Measurements from ENCODE around the gene NKTR. TPM values are rescaled to one million over a fixed set of nuclear protein-coding genes. Genes with fewer than 3 reads are reported as not detected.

Gene NKTR
- total RNA-seq, 1 donor from 2014 or later = 142 TPM

- H3K4me1 Mint-ChIP-seq (ENCODE audit: low read depth) = no peaks in the 10 kb centered on the region
- no peaks in the 10 kb centered on the region for H3K9me3 Mint-ChIP-seq (ENCODE audit: low read depth)
- H3K27me3 Mint-ChIP-seq = peaks cover 5% of the 10 kb centered on the region
- no peak overlapping the region for H3K4me3 Mint-ChIP-seq (ENCODE audit: low read depth)
- no peak for TF ChIP-seq CTCF (IDR thresholded peaks at IDR 0.05; ENCODE audit: unreplicated experiment)
- peak; percentile 4 for DNase-seq (ENCODE audit: low spot score, unreplicated experiment)
- no peak overlapping the region for H3K27ac Mint-ChIP-seq
- H3K36me3 Mint-ChIP-seq (ENCODE audit: insufficient read depth) = no peaks in the 10 kb centered on the region
Measured at GRCh38 chr3:42666577-42666998, 66.1 kb downstream of the NKTR start.

DNA sequence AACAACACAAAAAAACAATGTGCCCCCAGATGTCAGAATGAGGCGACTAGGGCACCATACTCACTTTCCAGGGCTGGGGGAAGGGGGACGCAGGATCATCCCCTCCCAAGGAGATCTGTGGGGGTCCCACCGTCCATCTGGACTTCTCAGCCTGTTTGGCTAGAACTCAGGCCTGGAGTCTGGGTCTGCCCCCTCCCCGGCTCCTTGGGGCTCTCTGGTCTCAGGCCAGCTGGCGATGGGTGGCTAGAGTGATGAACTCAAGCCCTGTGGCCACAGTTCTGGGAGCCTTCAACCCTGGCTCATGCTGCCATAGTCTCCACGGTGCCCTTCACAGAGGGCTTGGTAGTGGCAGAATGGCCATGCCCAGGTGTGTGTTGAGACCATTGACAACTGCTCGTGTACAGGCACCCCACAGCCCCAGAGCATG, 66.6 kb downstream of the NKTR start:
- Mint-ChIP-seq H3K4me3 (ENCODE audit: low read depth) (no peak overlapping the region), H3K9me3 (ENCODE audit: low read depth) (no peaks in the 10 kb centered on the region), H3K27ac (no peak overlapping the region), H3K4me1 (ENCODE audit: low read depth) (no peaks in the 10 kb centered on the region), H3K36me3 (ENCODE audit: insufficient read depth) (no peaks in the 10 kb centered on the region), H3K27me3 (peaks cover 5% of the 10 kb centered on the region)
- TF ChIP-seq CTCF (IDR thresholded peaks at IDR 0.05; ENCODE audit: unreplicated experiment) = no peak
- peak; percentile 7 for DNase-seq (ENCODE audit: low spot score, unreplicated experiment)

DNA sequence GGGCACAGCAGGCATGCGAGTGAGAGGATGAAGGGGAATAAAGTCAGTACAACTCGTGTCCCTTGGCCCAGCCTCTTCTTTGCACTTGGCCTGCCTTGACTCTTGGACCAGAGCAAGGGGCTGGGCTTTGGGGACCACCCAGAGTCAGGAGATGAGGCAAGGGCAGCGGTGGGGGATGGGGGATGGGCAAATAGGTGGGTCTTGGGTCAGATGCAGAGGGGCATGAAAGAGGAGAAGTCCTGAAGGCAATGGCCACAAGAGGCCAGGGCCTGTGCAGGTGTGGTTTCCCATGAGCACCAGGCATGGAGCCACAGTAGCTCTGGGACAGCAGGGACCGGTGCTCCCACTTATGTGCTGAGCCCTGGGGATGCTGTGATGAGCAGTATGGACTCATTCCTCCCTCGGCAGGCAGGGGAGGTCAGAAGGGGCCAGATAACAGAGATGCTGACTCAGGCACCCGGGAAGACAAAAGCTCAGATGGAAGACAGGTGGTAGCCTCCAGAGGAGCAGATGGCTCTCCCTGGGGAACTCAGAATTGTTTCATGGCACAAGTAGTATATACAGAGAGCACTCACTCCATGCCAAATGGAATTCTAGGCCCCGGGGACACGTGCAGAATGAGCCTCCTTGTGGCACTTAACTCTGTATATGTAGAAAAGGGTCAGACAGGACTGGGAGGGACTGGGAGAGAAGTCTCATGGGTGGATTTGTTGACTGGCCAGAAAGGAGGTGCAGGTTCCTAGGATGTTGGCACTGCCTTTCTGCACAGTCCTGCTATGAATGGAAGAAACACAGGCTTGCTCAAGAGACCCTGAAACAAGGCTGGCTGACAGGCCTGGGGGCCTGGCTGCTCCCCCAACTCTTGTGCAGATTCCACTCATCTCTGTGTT, 67.3 kb downstream of the NKTR start:
- peaks cover 7% of the 10 kb centered on the region for H3K27me3 Mint-ChIP-seq
- peak; percentile 8 for DNase-seq (ENCODE audit: low spot score, unreplicated experiment)
- H3K27ac Mint-ChIP-seq = peak overlapping the region; percentile 14
- H3K9me3 Mint-ChIP-seq (ENCODE audit: low read depth) = no peaks in the 10 kb centered on the region
- TF ChIP-seq CTCF (IDR thresholded peaks at IDR 0.05; ENCODE audit: unreplicated experiment) = no peak
- no peak overlapping the region for H3K4me3 Mint-ChIP-seq (ENCODE audit: low read depth)
- H3K4me1 Mint-ChIP-seq (ENCODE audit: low read depth) = no peaks in the 10 kb centered on the region
- no peaks in the 10 kb centered on the region for H3K36me3 Mint-ChIP-seq (ENCODE audit: insufficient read depth)

DNA sequence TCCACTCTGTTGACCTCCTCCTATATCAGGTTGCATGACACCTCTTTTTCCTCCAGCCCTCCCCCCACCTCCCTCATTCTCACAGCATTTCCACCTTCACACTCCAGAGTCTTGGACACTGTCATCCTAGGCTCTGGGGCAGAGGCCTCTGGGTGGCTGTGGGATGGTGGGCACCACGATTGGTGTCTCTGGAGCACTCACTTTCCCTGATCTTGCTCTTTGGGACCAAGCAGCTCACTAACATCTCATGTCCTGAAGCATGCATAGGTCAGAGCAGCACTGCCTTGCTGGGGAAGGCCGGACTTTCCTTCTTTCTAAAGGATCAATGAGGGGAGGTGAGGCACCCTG, 67.9 kb downstream of the NKTR start:
- Mint-ChIP-seq H3K4me1 (ENCODE audit: low read depth) (no peaks in the 10 kb centered on the region), H3K9me3 (ENCODE audit: low read depth) (no peaks in the 10 kb centered on the region), H3K27ac (peak overlapping the region; percentile 14), H3K27me3 (peaks cover 7% of the 10 kb centered on the region), H3K4me3 (ENCODE audit: low read depth) (no peak overlapping the region), H3K36me3 (ENCODE audit: insufficient read depth) (no peaks in the 10 kb centered on the region)
- DNase-seq (ENCODE audit: low spot score, unreplicated experiment) = no peak
- TF ChIP-seq CTCF (IDR thresholded peaks at IDR 0.05; ENCODE audit: unreplicated experiment) = no peak

- Mint-ChIP-seq H3K36me3 (ENCODE audit: insufficient read depth) (no peaks in the 10 kb centered on the region), H3K27ac (no peak overlapping the region), H3K9me3 (ENCODE audit: low read depth) (no peaks in the 10 kb centered on the region), H3K4me3 (ENCODE audit: low read depth) (no peak overlapping the region), H3K4me1 (ENCODE audit: low read depth) (no peaks in the 10 kb centered on the region), H3K27me3 (peaks cover 7% of the 10 kb centered on the region)
- no peak for TF ChIP-seq CTCF (IDR thresholded peaks at IDR 0.05; ENCODE audit: unreplicated experiment)
- no peak for DNase-seq (ENCODE audit: low spot score, unreplicated experiment)
Measured at GRCh38 chr3:42668793-42669217, 68.3 kb downstream of the NKTR start.

All from progenitor cell of endocrine pancreas (in vitro differentiated cells).